HepG2 (cell line): ENCODE results near the gene HMCN1. TPM values are rescaled to one million over a fixed set of nuclear protein-coding genes. Genes with fewer than 3 reads are reported as not detected.

Source experiments
- ATAC-seq: fragments of 200-7000 bp; cut with Tn5 transposase; 3 replicates; pipeline ENCODE4 v1.9.1; 2020; ENCODE audit warnings: mild to moderate bottlenecking, moderate library complexity
- BruUV-seq: library from RNA; stranded (reverse); fragments of 400-500 nt; replicated peaks from 2 replicates; lab custom pipeline; 2021; lab: Mats Ljungman, UMichigan
- CTCF ChIA-PET: fragments of 300-600 bp; formaldehyde crosslinking; extraction: SDS; loops from one replicate; lab custom pipeline; 2021; ENCODE audit warnings: low total read pairs, inconsistent platforms, low intra/inter-chr PET ratio; lab: Yijun Ruan, JAX
- POLR2A ChIA-PET: fragments of 350-600 bp; sonication (Branson Sonifier 250); formaldehyde crosslinking; loops from one replicate; lab custom pipeline; 2020; ENCODE audit warnings: antibody characterized with exemption, inconsistent platforms; lab: Yijun Ruan, JAX
- DNase-seq: peaks from one replicate; pipeline ENCODE4 v3.0.0-alpha.2; 2015; ENCODE audit warnings: low spot score
- FAIRE-seq: peaks from 3 replicates; lab custom pipeline; 2011; peaks lifted over from hg19 to GRCh38; lab: Jason Lieb, UNC
- H2AFZ ChIP-seq: one replicate; pipeline ENCODE4 v1.6.1; 2011; ENCODE audit warnings: low read length, inconsistent platforms
- H3K27ac ChIP-seq: fragments of 300-600 bp; 3 replicates; pipeline ENCODE4 v1.8.0; 2011; ENCODE audit warnings: mixed run types, mild to moderate bottlenecking, mixed read lengths, low read length, inconsistent platforms; ENCODE audit not compliant: insufficient read depth; ENCODE audit errors: extremely low read length
- H3K27me3 ChIP-seq, 2 experiments: fragments of 200-600 bp in 1 of 2; 2 replicates in 1 of 2; 3 replicates in 1 of 2; pipeline versions ENCODE4 v1.6.0 to v1.8.0; 2011; ENCODE audit warnings: low read length in 2 of 2, mild to moderate bottlenecking in 2 of 2, moderate library complexity in 2 of 2, inconsistent platforms in 1 of 2; ENCODE audit not compliant: insufficient read depth in 2 of 2, control insufficient read depth in 1 of 2
- H3K36me3 ChIP-seq, 2 experiments: fragments of 200-600 bp in 1 of 2; replicated peaks in 1 of 2; 2 replicates in 1 of 2; 3 replicates in 1 of 2; pipeline versions ENCODE4 v1.5.1 to v1.8.0; 2011; ENCODE audit warnings: low read length in 2 of 2, inconsistent platforms in 1 of 2; ENCODE audit not compliant: insufficient read depth in 2 of 2, control insufficient read depth in 1 of 2
- H3K4me1 ChIP-seq: 2 replicates; pipeline ENCODE4 v1.5.1; 2012; ENCODE audit warnings: low read length, inconsistent platforms; ENCODE audit not compliant: insufficient read depth
- H3K4me2 ChIP-seq: 2 replicates; pipeline ENCODE4 v1.6.0; 2011; ENCODE audit warnings: low read depth, low read length, inconsistent platforms
- H3K4me3 ChIP-seq, 3 experiments: fragments of 200-600 bp in 1 of 3; sonication (generic), shearing (Covaris generic) in 1 of 3; replicated peaks in 1 of 3; 2 replicates each; pipeline ENCODE4 v1.5.1; 2011 to 2016; ENCODE audit warnings: low read length in 3 of 3, inconsistent platforms in 2 of 3, low read depth in 2 of 3, mild to moderate bottlenecking in 2 of 3, control low read depth in 1 of 3, mixed read lengths in 1 of 3; ENCODE audit not compliant: insufficient read depth in 1 of 3
- H3K79me2 ChIP-seq: one replicate; pipeline ENCODE4 v1.6.1; 2011; ENCODE audit warnings: low read length, inconsistent platforms; ENCODE audit not compliant: insufficient read depth
- H3K9ac ChIP-seq: 2 replicates; pipeline ENCODE4 v1.6.0; 2011; ENCODE audit warnings: mild to moderate bottlenecking, low read depth, low read length, inconsistent platforms; ENCODE audit not compliant: insufficient read depth
- H3K9me3 ChIP-seq: 2 replicates; pipeline ENCODE4 v1.5.1; 2012; ENCODE audit warnings: mild to moderate bottlenecking, low read length
- H4K20me1 ChIP-seq: 2 replicates; pipeline ENCODE4 v1.6.0; 2011; ENCODE audit warnings: inconsistent platforms, mild to moderate bottlenecking, low read length, moderate library complexity; ENCODE audit not compliant: insufficient read depth
- CHCHD3 ChIP-seq: sonication (generic); formaldehyde crosslinking; IDR thresholded peaks from 2 replicates; pipeline ENCODE4 v1.8.0; 2022; ENCODE audit warnings: mild to moderate bottlenecking, missing genetic modification reagents, moderate library complexity
- DZIP1 ChIP-seq: sonication (generic); formaldehyde crosslinking; IDR thresholded peaks from 2 replicates; pipeline ENCODE4 v1.5.0; 2020; ENCODE audit warnings: mild to moderate bottlenecking, missing genetic modification reagents
- EEA1 ChIP-seq: sonication (generic); formaldehyde crosslinking; IDR thresholded peaks from 2 replicates; pipeline ENCODE4 v1.5.1; 2020; ENCODE audit warnings: mild to moderate bottlenecking, missing genetic modification reagents, borderline replicate concordance
- PAXIP1 ChIP-seq: sonication (generic); formaldehyde crosslinking; conservative IDR thresholded peaks from 2 replicates; pipeline ENCODE4 v1.4.0; 2020; ENCODE audit warnings: mild to moderate bottlenecking, missing genetic modification reagents, moderate library complexity
- POLR2AphosphoS5 ChIP-seq: IDR thresholded peaks from 2 replicates; pipeline ENCODE4 v1.6.1; 2012; ENCODE audit warnings: low read depth, low read length
- RXRA ChIP-seq: sonication (generic); formaldehyde crosslinking; IDR thresholded peaks from 2 replicates; pipeline ENCODE4 v1.5.1; 2020; ENCODE audit warnings: missing genetic modification reagents
- ZEB1 ChIP-seq: IDR thresholded peaks from 2 replicates; pipeline ENCODE4 v1.6.1; 2012; ENCODE audit warnings: mild to moderate bottlenecking, low read depth, inconsistent platforms; ENCODE audit not compliant: insufficient replicate concordance
- ZNF260 ChIP-seq: sonication (generic); formaldehyde crosslinking; IDR thresholded peaks from 2 replicates; pipeline ENCODE4 v1.4.0; 2020; ENCODE audit warnings: missing genetic modification reagents, low read depth, mild to moderate bottlenecking, borderline replicate concordance
- ZNF564 ChIP-seq: sonication (generic); formaldehyde crosslinking; IDR thresholded peaks from 2 replicates; pipeline ENCODE4 v1.8.1; 2023; ENCODE audit warnings: mild to moderate bottlenecking, missing genetic modification reagents
- WGBS: methylation state at CpG from one replicate; pipeline ENCODE4 v1.1.6; 2017; ENCODE audit warnings: low lambda C conversion rate; 5-methylcytosine and 5-hydroxymethylcytosine counted together
- in situ Hi-C: cut with HindIII; loops from 2 replicates; pipeline ENCODE4 v1.10.0; 2017; ENCODE audit warnings: low pct_unique_long_range_greater_than_20kb; ENCODE audit not compliant: extremely low pct_ligation_motif_present
- intact Hi-C: fragments of 100-400 bp; cut with micrococcal nuclease; formaldehyde crosslinking; loops from one replicate; pipeline ENCODE4 v1.10.0; 2022; ENCODE audit not compliant: unreplicated experiment
- polyA plus RNA-seq, 8 experiments: library from polyadenylated mRNA; depleted of rRNA in 3 of 8; stranded (reverse) in 7 of 8; unstranded in 1 of 8; fragments of >200 nt; fragmentation: Illumina TruSeq in 4 of 8; extraction: Trizol in 4 of 8; gene quantifications; 2 replicates each; pipeline versions ENCODE4 v1.2.1 to v1.2.3, GENCODE V29; 2011 to 2016; ENCODE audit warnings: low read depth in 4 of 8, missing spikeins in 1 of 8, mixed read lengths in 1 of 8; ENCODE audit not compliant: insufficient read depth in 1 of 8
- total RNA-seq, 5 experiments: library from RNA; depleted of rRNA; stranded (reverse); fragments of >200 nt; fragmentation: Illumina TruSeq; extraction: Trizol; gene quantifications; 2 replicates each; pipeline ENCODE4 v1.2.3, GENCODE V29; 2016; ENCODE audit warnings: low read depth in 1 of 5
- TF ChIP-seq, protein P1 (sequence below): IDR thresholded peaks from 2 replicates; pipeline ENCODE4 v1.6.1; 2012; ENCODE audit warnings: low read length, improper control_type of control experiment

Gene HMCN1
- total and polyA plus RNA-seq, 2 of the 13 experiments (the other 11 are each of a cell fraction or from before 2014, with no cell fraction given), result 0.03 TPM; not detected in 1

- Histone ChIP-seq H3K4me1 (no peaks in the 10 kb centered on the region), H3K9ac (no peak overlapping the region), H3K27ac (no peak overlapping the region), H4K20me1 (no peaks in the 10 kb centered on the region), H3K4me3 (no peak overlapping the region), H3K36me3 (no peaks in the 10 kb centered on the region), H3K4me2 (no peak overlapping the region), H3K79me2 (no peaks in the 10 kb centered on the region), H3K27me3 (no peaks in the 10 kb centered on the region), H2AFZ (no peak overlapping the region), H3K9me3 (no peaks in the 10 kb centered on the region)
- TF ChIP-seq CHCHD3, result no peak
- no peak for TF ChIP-seq EEA1 (CRISPR knock-in tag)
- no peak for TF ChIP-seq ZEB1
- no peak for TF ChIP-seq PAXIP1 (CRISPR knock-in tag)
- TF ChIP-seq, protein P1, sequence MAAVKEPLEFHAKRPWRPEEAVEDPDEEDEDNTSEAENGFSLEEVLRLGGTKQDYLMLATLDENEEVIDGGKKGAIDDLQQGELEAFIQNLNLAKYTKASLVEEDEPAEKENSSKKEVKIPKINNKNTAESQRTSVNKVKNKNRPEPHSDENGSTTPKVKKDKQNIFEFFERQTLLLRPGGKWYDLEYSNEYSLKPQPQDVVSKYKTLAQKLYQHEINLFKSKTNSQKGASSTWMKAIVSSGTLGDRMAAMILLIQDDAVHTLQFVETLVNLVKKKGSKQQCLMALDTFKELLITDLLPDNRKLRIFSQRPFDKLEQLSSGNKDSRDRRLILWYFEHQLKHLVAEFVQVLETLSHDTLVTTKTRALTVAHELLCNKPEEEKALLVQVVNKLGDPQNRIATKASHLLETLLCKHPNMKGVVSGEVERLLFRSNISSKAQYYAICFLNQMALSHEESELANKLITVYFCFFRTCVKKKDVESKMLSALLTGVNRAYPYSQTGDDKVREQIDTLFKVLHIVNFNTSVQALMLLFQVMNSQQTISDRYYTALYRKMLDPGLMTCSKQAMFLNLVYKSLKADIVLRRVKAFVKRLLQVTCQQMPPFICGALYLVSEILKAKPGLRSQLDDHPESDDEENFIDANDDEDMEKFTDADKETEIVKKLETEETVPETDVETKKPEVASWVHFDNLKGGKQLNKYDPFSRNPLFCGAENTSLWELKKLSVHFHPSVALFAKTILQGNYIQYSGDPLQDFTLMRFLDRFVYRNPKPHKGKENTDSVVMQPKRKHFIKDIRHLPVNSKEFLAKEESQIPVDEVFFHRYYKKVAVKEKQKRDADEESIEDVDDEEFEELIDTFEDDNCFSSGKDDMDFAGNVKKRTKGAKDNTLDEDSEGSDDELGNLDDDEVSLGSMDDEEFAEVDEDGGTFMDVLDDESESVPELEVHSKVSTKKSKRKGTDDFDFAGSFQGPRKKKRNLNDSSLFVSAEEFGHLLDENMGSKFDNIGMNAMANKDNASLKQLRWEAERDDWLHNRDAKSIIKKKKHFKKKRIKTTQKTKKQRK, result no peak
- TF ChIP-seq DZIP1 (CRISPR knock-in tag), result no peak
- TF ChIP-seq ZNF260 (CRISPR knock-in tag), result no peak
- no peak for TF ChIP-seq RXRA (CRISPR knock-in tag)
- TF ChIP-seq ZNF564 (CRISPR knock-in tag), result no peak
- TF ChIP-seq POLR2AphosphoS5, result no peak
- FAIRE-seq (no peak), ATAC-seq (no peak), DNase-seq (no peak)
- WGBS, result 9% methylated on average over 2 of the region's 2 CpGs
- intact Hi-C loops, result no loop called here
- in situ Hi-C loops, result no loop called here
- no TSS peak for BruUV-seq
- POLR2A ChIA-PET, result no interaction called here
- CTCF ChIA-PET, result no interaction called here
Observed at GRCh38 chr1:186146974-186147373, 412.8 kb downstream of the HMCN1 start.
